ENCODE data around the gene ADAM12.

- TF ChIP-seq CTCF (IDR thresholded peaks at IDR 0.05 in 8 of 11, conservative IDR thresholded peaks at IDR 0.05 in 3 of 11) (no peak), POLR2AphosphoS5 (IDR thresholded peaks at IDR 0.05) (no peak)
Measured at GRCh38 chr10:126110489-126111180, 277.6 kb downstream of the ADAM12 start.

All from spleen (tissue), 7 donors.